ENCODE results near the gene MYO9B. TPM values are rescaled to one million over a fixed set of nuclear protein-coding genes. Genes with fewer than 3 reads are reported as not detected.
A peak's percentile ranks its signal among the peaks of the same experiment; 100 is the strongest.

The MYO9B gene
- total RNA-seq, 1 experiment from 2014 or later: 58.6 TPM

GRCh38 chr19:17025991-17026658 is 49.5 kb upstream of the MYO9B start:
- Histone ChIP-seq H3K27me3 (ENCODE audit: insufficient read depth, low read length) (peaks cover 2% of the 10 kb centered on the region; the same call in 1 of the 2 replicates), H4K8ac (replicated peaks; ENCODE audit: insufficient read length, low read depth, low read length) (no peak overlapping the region), H3K56ac (ENCODE audit: insufficient read length, low read depth, low read length) (no peak overlapping the region), H2BK5ac (ENCODE audit: insufficient read length, low read length) (no peak overlapping the region), H2AFZ (ENCODE audit: low read length) (no peak overlapping the region), H3K18ac (ENCODE audit: insufficient read length, low read depth, low read length) (no peak overlapping the region), H3K9ac (ENCODE audit: extremely low read depth, insufficient read length, low read length) (no peak overlapping the region), H3K79me2 (ENCODE audit: insufficient read depth, low read length) (no peaks in the 10 kb centered on the region), H3K79me1 (ENCODE audit: insufficient read depth, low read depth, low read length, poor library complexity, severe bottlenecking) (no peaks in the 10 kb centered on the region), H3K9me3 (ENCODE audit: control insufficient read depth, low read depth, low read length) (no peaks in the 10 kb centered on the region), H2BK20ac (ENCODE audit: low read depth, low read length, poor library complexity, severe bottlenecking) (no peak overlapping the region), H2AK5ac (ENCODE audit: insufficient read length, low read length) (no peak overlapping the region), H2BK120ac (ENCODE audit: low read depth, low read length, poor library complexity, severe bottlenecking) (no peak overlapping the region), H3K23me2 (ENCODE audit: insufficient read length, low read depth, low read length, poor library complexity, severe bottlenecking) (peaks cover 14% of the 10 kb centered on the region), H3K27ac (ENCODE audit: insufficient read length, low read depth, low read length) (no peak overlapping the region), H2BK12ac (ENCODE audit: insufficient read length, low read depth, low read length) (no peak overlapping the region), H3K23ac (ENCODE audit: insufficient read length, low read depth, low read length) (no peak overlapping the region), H3K4ac (ENCODE audit: low read depth, low read length) (no peak overlapping the region), H3K4me2 (ENCODE audit: insufficient read depth, insufficient read length, low read length) (peak overlapping the region; percentile 59), H3T11ph (ENCODE audit: low read length) (no peak overlapping the region), H3K4me1 (ENCODE audit: insufficient read depth, low read length) (no peaks in the 10 kb centered on the region), H3K14ac (ENCODE audit: insufficient read depth, low read length) (0 out of 2 replicates have a peak overlapping the region, but pooled peaks have one; percentile 4), H4K5ac (ENCODE audit: insufficient read length, low read depth, low read length) (no peak overlapping the region), H4K20me1 (ENCODE audit: control insufficient read depth, insufficient read depth, insufficient read length) (no peaks in the 10 kb centered on the region), H2BK15ac (ENCODE audit: low read depth, low read length) (no peak overlapping the region), H4K91ac (ENCODE audit: insufficient read length, low read depth, low read length) (no peak overlapping the region)
- Mint-ChIP-seq H3K27ac (peak overlapping the region in 1 of 3 experiments; percentile 1; a peak in 2 of 7 replicates), H3K4me1 (peaks cover 14 to 17% of the 10 kb centered on the region in 2 experiments), H3K36me3 (ENCODE audit: insufficient read depth in 1 of 3, low read depth in 3 of 3) (peaks cover 13 to 29% (median 26%) of the 10 kb centered on the region in 3 experiments), H3K9me3 (peaks cover 24 to 25% of the 10 kb centered on the region in 2 experiments), H3K27me3 (ENCODE audit: low read depth) (peaks cover 47% of the 10 kb centered on the region), H3K4me3 (peak overlapping the region; percentile 79 to 90)
- DNase-seq: no peak
- TF ChIP-seq, protein P1, sequence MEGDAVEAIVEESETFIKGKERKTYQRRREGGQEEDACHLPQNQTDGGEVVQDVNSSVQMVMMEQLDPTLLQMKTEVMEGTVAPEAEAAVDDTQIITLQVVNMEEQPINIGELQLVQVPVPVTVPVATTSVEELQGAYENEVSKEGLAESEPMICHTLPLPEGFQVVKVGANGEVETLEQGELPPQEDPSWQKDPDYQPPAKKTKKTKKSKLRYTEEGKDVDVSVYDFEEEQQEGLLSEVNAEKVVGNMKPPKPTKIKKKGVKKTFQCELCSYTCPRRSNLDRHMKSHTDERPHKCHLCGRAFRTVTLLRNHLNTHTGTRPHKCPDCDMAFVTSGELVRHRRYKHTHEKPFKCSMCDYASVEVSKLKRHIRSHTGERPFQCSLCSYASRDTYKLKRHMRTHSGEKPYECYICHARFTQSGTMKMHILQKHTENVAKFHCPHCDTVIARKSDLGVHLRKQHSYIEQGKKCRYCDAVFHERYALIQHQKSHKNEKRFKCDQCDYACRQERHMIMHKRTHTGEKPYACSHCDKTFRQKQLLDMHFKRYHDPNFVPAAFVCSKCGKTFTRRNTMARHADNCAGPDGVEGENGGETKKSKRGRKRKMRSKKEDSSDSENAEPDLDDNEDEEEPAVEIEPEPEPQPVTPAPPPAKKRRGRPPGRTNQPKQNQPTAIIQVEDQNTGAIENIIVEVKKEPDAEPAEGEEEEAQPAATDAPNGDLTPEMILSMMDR (conservative IDR thresholded peaks at IDR 0.05): no peak
- WGBS (ENCODE audit: extremely low coverage, insufficient read length, low lambda C conversion rate): no CpG with 5 or more reads among the region's 40 CpGs
